CMK (cell line): ENCODE data around the gene LTBR.
A peak's percentile ranks its signal among the peaks of the same experiment; 100 is the strongest.

Experiments
- DNase-seq: peaks from one replicate; pipeline ENCODE4 v3.0.0-alpha.2; 2010; ENCODE audit warnings: low read depth

LTBR gene

DNA sequence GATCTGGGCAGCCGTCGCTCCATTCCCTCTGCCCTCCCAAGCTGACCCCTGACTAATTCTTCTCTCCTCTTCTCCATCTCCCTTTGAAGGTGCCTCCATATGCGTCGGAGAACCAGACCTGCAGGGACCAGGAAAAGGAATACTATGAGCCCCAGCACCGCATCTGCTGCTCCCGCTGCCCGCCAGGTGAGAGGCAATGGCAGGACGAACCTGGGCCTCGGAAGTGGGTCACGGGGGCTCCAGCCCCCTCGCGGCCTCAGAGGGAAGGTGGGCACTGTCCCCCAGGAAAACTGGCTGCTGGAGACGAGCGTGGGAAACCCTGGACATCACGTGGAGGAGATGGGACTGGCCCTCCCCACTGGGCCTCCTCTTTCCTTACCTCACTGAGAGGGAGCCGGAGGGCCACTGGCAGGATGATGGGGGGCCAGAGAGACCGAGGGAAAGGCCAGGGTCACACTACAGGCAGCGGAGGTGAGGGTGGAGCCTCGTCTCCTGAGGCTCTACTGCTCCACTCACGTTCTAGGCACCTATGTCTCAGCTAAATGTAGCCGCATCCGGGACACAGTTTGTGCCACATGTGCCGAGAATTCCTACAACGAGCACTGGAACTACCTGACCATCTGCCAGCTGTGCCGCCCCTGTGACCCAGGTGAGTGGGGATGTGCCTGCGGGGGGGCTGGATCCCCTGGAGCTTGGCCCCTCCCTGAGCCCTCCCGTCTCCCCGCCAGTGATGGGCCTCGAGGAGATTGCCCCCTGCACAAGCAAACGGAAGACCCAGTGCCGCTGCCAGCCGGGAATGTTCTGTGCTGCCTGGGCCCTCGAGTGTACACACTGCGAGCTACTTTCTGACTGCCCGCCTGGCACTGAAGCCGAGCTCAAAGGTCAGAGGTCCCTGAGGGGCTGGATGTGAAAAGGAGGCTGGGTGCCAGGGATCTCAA is 806 bp downstream of the LTBR start:
- DNase-seq = no peak

DNA sequence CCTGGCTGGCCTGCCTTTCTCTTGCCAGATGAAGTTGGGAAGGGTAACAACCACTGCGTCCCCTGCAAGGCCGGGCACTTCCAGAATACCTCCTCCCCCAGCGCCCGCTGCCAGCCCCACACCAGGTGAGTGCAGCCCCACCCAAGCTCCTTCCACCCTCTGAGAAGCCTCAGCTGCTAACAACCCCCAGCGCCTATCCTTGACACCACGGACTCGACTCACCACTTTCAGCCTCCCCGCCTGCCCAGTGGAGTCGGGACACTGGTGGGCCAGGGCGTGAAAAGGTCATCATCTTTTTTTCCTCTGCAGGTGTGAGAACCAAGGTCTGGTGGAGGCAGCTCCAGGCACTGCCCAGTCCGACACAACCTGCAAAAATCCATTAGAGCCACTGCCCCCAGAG is 2.1 kb downstream of the LTBR start:
- DNase-seq = no peak

DNA sequence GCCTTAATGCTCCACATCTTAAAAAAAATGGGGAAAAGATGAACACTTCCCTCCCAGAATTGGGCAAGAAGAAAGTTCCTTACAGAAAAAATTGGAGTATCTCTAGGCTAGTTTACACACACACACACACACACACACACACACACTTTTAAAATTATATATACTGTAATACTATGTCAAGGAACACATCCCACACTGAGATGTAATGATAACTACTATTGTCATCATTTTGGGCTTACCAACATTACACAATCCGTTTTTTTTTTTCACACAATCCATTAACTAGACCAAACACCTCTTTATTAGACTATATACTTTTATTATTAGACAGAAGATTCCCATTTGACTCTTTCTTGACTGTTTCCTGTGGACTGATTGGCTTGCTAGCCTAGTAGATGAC is 2.5 kb downstream of the LTBR start:
- DNase-seq = no peak

DNA sequence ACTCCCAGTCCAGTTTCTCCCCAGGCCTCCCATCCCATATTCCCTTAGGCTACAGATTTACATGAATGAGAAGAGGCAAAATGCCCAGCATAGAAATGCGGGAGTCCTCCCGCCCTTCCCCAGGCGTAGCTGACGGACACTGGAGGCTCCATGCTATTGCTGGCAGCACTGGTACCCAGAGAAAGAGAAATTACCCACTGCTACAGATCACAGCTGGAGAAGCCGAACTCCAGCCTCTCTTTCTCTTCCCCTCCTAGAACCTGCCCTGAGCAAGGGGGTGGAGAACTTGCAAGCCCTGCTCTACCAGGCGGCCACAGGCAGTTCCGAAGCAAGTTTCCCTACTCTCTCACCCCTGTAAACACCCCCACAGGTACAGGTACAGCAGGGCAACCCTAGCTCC is 3.6 kb downstream of the LTBR start:
- DNase-seq = no peak

DNA sequence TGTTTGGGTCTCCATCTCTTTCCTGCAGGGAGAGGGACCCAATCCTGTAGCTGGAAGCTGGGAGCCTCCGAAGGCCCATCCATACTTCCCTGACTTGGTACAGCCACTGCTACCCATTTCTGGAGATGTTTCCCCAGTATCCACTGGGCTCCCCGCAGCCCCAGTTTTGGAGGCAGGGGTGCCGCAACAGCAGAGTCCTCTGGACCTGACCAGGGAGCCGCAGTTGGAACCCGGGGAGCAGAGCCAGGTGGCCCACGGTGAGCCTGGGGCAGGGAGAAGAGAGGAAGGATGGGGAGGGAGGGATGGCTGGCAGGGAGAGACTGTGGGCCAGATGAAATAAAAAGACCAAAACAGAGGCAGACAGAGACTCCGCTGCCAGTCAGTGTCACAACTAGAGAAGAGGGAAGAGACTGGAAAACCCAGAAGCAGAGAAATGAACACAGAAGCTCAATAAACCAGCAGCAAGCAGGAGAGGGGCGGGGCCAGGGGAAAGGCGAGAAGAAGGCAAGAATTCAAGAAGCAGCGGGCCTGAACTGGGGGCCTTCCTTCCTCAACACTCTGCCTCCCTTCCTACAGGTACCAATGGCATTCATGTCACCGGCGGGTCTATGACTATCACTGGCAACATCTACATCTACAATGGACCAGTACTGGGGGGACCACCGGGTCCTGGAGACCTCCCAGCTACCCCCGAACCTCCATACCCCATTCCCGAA is 6.3 kb downstream of the LTBR start:
- DNase-seq = no peak

DNA sequence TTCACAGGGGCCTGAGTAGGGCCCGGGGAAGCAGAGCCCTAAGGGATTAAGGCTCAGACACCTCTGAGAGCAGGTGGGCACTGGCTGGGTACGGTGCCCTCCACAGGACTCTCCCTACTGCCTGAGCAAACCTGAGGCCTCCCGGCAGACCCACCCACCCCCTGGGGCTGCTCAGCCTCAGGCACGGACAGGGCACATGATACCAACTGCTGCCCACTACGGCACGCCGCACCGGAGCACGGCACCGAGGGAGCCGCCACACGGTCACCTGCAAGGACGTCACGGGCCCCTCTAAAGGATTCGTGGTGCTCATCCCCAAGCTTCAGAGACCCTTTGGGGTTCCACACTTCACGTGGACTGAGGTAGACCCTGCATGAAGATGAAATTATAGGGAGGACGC is 7.1 kb downstream of the LTBR start:
- no peak for DNase-seq

DNA sequence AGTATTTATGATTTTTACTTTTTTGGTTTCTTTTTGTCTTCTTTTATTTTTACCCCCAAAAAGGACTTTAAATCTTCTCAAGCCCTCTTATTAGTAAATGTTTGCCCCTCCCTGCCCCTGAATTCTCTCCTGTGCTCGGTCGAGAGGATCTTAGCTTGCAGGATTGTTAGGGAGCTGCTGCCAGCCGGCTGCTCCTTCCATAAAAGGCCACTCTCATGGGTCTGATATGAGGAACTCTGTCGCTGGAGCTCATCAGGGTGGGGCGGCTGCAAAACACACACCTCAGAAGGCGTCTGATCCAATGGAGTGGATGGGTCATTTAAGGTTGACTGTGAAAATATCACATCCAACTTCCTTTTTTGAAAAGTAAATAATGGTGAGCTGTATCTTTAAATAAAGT is 8.5 kb downstream of the LTBR start:
- DNase-seq = no peak

DNA sequence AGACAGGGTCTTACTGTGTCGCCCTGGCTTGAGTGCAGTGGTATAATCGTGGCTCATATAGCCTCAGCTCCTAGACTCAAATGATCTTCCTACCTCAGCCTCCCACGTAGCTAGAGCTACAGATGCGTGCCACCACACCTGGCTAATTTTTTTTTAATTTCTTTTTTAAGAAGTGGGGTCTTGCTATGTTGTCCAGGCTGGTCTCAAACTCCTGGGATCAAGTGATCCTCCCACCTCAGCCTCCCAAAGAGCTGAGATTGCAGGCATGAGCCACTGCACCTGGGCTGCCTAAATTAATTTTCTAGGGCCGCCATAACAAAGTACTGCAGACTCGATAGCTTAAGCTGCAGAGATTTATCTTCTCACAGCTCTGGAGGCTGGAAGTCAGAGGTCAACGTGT is 9.1 kb downstream of the LTBR start:
- no peak for DNase-seq

DNA sequence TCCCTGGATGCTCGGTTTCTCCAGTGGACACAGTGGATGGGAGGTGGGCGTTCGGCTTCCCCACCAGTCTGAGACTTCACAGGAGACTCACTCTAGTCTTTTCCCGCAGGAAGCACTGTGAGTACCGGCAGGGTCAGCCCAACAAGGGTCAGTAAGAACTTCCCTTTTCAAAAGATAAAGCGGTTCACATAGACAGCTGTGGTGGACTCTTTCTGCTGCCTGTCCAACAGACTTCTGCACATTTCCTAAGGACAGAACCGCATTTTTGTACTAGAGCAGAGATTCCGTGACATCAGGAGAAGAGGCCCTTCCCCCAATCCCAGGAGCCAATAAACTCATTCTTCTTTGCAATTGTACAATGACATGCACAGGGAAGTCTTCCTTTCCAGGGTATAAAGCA is 10.4 kb downstream of the LTBR start:
- DNase-seq = no peak

DNA sequence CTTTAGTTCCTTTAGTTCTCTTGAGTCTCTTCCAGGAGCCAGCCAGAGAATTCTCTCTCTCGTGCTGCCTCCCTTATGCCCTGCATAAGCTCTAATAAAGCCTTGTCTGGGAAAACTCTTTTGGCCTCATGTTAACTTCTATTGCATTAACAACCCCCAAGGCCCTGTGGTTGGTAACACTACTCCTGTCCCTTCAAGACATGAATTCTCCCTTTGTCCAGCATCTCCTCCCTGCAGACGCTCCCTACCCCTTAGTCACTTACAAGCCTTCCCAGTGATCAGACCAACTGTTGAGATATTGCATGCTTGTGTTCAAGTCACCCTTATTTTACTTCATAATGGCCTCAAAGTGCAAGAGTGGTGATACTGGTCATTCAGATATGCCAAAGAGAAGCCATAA is 12.1 kb downstream of the LTBR start:
- DNase-seq = no peak

DNA sequence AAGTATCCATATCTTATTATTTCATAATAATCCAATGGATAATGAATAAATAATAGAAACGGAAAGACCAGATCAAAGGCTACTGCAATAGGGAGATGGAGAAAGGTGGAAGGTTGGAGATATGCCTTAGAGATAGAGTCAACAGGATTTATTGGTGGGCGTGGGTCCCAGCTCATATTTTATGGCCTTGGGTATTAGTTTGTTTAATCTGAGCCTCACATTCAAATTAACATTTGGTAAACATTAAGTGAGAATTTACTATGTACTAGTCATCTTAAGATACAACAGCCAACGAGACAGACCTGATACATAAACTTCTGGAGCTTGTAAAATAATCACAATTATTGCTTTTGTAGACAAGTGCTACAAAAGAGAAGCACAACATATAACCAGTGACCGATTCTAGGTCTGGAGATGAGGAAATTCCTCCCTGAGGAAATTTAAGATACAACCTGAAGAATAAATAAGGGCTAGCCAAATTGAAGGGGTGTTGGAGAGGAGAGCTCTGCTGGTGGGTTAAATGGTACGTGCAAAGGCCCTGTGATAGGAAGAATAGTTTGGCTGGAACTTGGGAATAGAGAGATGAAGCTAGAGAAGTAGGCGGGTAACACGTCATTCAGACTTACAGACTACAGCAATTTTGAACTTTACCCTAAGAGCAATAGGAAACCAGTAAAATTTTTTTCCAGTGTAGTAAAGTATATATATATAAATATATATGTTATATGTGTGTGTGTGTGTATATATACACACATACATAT is 16.1 kb downstream of the LTBR start:
- no peak for DNase-seq

DNA sequence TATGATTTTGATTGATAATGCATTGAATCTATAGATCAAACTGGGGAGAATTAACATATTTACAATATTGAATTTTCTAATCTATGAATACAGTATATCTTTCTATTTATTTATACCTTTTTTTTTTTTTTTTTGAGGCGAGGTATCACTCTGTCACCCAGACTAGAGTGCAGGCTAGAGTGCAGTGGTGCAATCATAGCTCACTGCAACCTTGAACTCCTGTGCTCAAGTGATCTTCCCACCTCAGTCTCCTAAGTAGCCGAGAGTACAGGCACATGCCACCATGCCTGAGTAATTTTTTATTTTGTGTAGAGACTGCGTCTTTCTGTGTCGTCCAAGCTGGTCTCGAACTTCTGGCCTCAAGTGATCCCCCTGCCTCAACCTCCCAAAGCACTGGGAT is 20.4 kb downstream of the LTBR start:
- no peak for DNase-seq

DNA sequence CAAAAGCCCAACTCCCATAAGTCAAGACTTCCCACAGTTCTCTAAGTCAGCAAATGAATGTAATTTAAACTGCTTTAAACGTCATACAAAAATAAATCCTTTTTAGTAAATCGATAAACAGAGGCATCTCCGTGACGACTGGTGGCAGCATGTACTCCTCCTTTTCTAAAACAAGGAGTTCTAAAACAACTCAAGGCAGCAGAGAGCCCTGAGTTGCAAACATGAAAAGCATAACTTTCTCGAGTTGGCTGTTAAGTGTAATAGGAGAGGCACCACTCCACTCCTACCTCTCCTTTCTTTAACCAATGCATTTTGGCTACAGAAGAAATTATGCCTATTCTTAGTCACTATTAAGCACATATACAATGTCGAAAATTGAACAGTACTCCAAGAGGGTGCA is 22.0 kb downstream of the LTBR start:
- no peak for DNase-seq

DNA sequence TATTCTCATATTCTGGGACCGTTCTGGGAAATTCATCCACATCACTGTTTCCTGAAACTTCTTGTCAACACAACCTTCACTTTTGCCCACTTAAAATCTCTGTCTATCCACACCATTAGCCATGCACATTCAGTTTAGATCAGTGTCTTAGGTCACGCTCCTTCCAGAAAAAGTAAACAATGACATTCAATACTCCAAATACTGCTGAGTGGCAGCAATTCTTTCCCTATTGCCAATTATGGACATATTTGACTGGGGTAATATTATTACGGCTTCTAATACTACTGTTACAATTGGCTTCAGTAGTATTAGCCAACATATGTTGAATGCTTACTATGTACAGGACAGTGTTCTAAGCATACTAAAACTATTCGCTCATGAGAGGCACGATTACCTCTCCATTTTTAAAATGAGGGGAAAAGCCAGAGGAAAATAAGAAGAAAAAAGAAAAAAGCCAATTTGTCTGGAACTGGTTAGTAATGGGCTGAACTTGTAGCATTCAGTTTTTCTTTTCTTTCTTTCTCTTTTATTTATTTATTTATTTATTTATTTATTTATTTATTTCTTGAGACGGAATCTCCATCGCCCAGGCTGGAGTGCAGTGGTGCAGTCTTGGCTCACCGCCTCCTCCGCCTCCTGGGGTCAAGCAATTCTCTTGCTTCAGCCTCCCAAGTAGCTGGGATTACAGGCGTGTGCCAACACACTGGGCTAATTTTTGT is 23.4 kb downstream of the LTBR start:
- DNase-seq = no peak

DNA sequence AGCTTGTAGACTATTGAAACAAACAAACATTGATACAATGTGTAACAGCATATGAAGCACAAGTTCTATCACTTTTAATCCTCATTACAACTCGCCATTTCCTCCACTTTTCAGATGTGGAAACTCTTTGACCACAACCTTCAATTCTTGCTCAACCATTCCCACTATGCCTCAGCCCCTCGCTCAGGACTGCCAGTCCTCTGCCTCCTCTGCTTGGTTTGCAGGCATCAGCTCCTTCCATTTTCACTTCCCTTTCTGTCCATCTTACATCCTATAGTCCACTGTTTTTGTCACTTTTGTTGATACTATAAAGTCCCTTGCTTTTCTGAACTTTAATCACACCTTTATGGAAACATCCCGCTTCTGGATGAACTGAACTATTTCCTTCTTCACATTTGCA is 32.6 kb downstream of the LTBR start:
- no peak for DNase-seq

DNA sequence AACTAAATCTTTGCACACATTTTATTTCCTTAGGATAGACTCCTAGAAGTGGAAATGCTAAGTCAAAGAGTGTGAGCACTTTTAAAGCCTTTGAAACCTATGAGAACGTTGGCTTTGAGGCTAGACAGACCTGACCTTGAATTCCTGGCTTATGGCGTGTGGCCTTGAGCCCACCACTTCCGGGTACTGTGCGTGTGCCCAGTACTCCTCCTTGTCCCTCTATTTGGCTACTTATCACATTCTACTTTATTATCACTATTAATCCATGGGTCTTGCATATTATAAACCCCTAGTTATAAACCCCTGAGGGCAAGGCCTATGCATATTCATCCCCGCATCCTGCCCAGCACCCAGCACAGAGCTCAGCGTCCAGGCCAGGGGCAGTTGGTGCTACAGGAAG is 34.8 kb downstream of the LTBR start:
- no peak for DNase-seq

DNA sequence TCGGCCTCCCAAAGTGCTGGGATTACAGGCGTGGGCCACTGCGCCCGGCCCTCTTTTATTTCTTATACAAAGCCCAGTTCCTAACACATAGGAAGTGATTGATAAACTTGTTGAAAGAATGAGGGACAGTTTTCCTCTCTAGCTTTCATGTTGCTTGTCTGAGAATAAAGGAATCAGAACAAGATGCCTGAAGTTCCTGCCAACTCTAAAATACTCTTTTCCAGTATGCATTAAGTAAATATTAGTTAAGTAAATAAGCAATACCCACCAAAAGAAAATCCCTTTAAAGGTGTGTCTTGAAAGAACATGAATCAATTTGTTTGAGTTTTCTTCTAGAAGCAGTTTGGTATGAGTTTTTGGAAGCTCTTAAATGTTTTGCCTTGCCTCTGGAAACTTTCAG is 36.4 kb downstream of the LTBR start:
- no peak for DNase-seq

DNA sequence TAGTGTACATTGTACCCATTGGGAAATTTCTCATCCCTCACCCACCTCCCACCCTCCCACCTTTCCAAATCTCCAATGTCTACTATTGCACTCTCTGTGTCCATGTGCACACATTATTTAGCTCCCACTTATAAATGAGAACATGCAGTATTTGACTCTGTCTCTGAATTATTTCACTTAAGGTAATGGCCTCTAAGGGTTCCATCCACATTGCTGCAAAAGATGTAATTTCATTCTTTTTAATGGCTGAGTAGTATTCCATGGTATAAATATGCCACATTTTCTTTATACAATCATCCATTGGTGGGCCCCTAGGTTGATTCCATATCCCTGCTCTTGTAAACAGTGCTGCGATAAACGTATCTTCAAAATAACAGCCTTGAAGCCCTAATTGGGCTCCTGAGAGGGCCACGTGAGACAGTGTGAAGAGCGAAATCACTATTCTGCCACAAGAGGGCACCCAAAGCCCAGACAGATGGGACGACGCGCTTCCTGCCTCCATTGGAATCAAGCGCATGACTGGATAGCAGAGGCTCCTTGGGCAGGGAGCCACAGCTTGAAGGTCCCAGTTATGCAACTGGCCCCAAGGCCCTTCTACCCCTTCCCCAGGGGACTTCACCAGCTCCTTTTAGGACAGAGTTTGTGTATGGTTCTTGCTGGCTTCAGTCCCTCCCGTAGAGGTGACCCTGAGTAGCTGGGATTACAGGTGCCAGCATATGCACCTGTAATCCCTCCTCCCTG is 39.5 kb downstream of the LTBR start:
- peak; percentile 86 for DNase-seq

DNA sequence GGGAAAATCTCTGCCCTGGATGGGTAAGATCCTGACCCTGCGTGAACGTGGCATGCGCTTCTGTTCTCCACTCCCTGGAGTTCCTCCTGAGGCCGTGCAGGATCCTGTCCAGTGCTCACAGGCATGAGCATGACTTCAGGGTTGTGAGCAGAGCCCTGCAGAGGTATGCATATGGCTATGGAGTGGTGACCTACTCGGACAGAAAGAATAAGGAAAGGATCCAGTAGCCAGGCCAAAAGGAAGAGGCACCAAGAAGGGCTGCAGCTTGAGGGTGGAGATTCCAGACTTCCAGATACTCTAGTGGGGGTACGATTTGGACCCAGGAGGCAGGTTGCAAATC is 40.0 kb downstream of the LTBR start:
- DNase-seq = no peak

DNA sequence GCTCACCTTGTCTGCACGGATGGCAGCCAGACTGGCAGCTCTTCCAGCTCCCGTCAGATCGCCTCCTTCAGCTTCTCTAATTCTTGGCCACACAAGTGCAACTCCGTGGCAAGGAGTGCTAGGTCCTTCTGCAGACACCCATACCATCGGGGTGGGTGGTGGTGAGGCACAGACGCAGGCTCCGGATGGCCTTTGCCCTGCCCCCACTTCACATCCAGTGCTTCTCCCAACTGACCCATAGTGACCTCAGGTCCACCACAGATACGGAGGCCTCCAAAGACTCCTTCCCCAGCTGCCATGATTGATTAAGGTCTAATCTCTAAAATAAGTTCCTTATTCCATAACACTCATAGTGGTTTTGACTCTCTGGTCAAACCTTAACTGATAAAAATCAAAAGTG is 40.9 kb downstream of the LTBR start:
- peak; percentile 83 for DNase-seq
